Measurements from ENCODE around the gene UBR2. TPM values are rescaled to one million over a fixed set of nuclear protein-coding genes. Genes with fewer than 3 reads are reported as not detected.

The UBR2 gene
- total and polyA plus RNA-seq, 2 of the 13 experiments (the other 11 are each of a cell fraction or from before 2014, with no cell fraction given) = 17.6 to 29.3 TPM

- ChIA-PET CTCF (ENCODE audit: low intra/inter-chr PET ratio, low total read pairs) (no interaction called here), POLR2A (no interaction called here)
- H3K4me1 ChIP-seq (ENCODE audit: insufficient read depth, low read length) = no peaks in the 10 kb centered on the region
- no peak for FAIRE-seq
- no TSS peak for BruUV-seq (replicated peaks)
- no peaks in the 10 kb centered on the region for H4K20me1 ChIP-seq (ENCODE audit: insufficient read depth, low read length)
- H2AFZ ChIP-seq (ENCODE audit: low read length) = no peak overlapping the region
- no peaks in the 10 kb centered on the region for H3K36me3 ChIP-seq (replicated peaks in 1 of 2; ENCODE audit: control insufficient read depth in 1 of 2, insufficient read depth in 2 of 2, low read length in 2 of 2)
- H3K27ac ChIP-seq (ENCODE audit: extremely low read length, insufficient read depth, low read length) = no peak overlapping the region
- no peak for ATAC-seq
- H3K9me3 ChIP-seq (ENCODE audit: low read length) = no peaks in the 10 kb centered on the region
- no peak overlapping the region for H3K4me3 ChIP-seq (replicated peaks in 1 of 3; ENCODE audit: insufficient read depth in 1 of 3, low read depth in 2 of 3, low read length in 3 of 3)
- no peaks in the 10 kb centered on the region for H3K79me2 ChIP-seq (ENCODE audit: insufficient read depth, low read length)
- H3K9ac ChIP-seq (ENCODE audit: insufficient read depth, low read depth, low read length) = no peak overlapping the region
- in situ Hi-C loops (cut with HindIII; ENCODE audit: extremely low pct_ligation_motif_present, low pct_unique_long_range_greater_than_20kb) (no loop called here), intact Hi-C loops (cut with micrococcal nuclease; ENCODE audit: unreplicated experiment) (no loop called here)
- no peak for TF ChIP-seq ZNF10 (CRISPR knock-in tag; IDR thresholded peaks at IDR 0.05; ENCODE audit: borderline replicate concordance, low read depth)
- no peak for TF ChIP-seq HOXA9 (CRISPR knock-in tag; IDR thresholded peaks at IDR 0.05; ENCODE audit: borderline replicate concordance)
- TF ChIP-seq, protein P1, sequence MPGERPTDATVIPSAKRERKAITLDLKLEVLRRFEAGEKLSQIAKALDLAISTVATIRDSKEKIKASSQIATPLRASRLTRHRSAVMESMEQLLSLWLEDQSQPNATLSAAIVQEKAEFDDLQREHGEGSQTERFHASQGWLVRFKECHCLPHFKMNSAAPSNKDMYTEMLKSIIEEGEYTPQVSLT (CRISPR knock-in tag; IDR thresholded peaks at IDR 0.05; ENCODE audit: borderline replicate concordance, low read depth) = no peak
- no peak for TF ChIP-seq ZNF431 (CRISPR knock-in tag; IDR thresholded peaks at IDR 0.05; ENCODE audit: borderline replicate concordance, low read depth)
- no peak for TF ChIP-seq ZNF501 (CRISPR knock-in tag; IDR thresholded peaks at IDR 0.05)
- TF ChIP-seq SALL2 (CRISPR knock-in tag; IDR thresholded peaks at IDR 0.05) = no peak
- no peak for TF ChIP-seq KLF6 (CRISPR knock-in tag; IDR thresholded peaks at IDR 0.05)
- TF ChIP-seq NCOR1 (IDR thresholded peaks at IDR 0.05; ENCODE audit: borderline replicate concordance, low read length) = no peak
- no peak for TF ChIP-seq NFIB (CRISPR knock-in tag; IDR thresholded peaks at IDR 0.05; ENCODE audit: borderline replicate concordance)
- no peak for TF ChIP-seq SRY (CRISPR knock-in tag; IDR thresholded peaks at IDR 0.05)
- no peak for DNase-seq (ENCODE audit: low spot score)
- H3K4me2 ChIP-seq (ENCODE audit: low read depth, low read length) = no peak overlapping the region
- no peaks in the 10 kb centered on the region; a peak in 1 of 5 replicates for H3K27me3 ChIP-seq (ENCODE audit: control insufficient read depth in 1 of 2, insufficient read depth in 2 of 2, low read length in 2 of 2)
- WGBS (ENCODE audit: low lambda C conversion rate) = 7% methylated on average over 1 of the region's 1 CpG
Measured at GRCh38 chr6:42527204-42527603, 36.6 kb upstream of the UBR2 start.
